BJ (cell line): ENCODE data around the gene HOXD11. TPM values are rescaled to one million over a fixed set of nuclear protein-coding genes. Genes with fewer than 3 reads are reported as not detected.

Experiments used
- CTCF ChIA-PET: fragments of 350-600 bp; formaldehyde crosslinking; extraction: SDS; loops from one replicate; lab custom pipeline; 2021; ENCODE audit warnings: antibody characterized with exemption, inconsistent platforms; lab: Yijun Ruan, JAX
- POLR2A ChIA-PET: fragments of 300-600 bp; sonication (Branson Sonifier 250); formaldehyde crosslinking; extraction: SDS; loops from one replicate; lab custom pipeline; 2021; ENCODE audit warnings: antibody characterized with exemption; lab: Charles Lee
- DNase-seq: peaks from one replicate; pipeline ENCODE4 v3.0.0-alpha.2; 2011; ENCODE audit warnings: low read depth
- H3K27me3 ChIP-seq: 2 replicates; pipeline ENCODE4 v1.6.0; 2011; ENCODE audit warnings: low read length; ENCODE audit not compliant: control insufficient read depth, insufficient read depth
- H3K36me3 ChIP-seq: 2 replicates; pipeline ENCODE4 v1.5.1; 2011; ENCODE audit warnings: low read length; ENCODE audit not compliant: control insufficient read depth, insufficient read depth
- H3K4me3 ChIP-seq: 2 replicates; pipeline ENCODE4 v1.5.1; 2011; ENCODE audit warnings: low read depth, mild to moderate bottlenecking, control low read depth, low read length
- CTCF ChIP-seq: IDR thresholded peaks from 2 replicates; pipeline ENCODE4 v1.5.1; 2011; ENCODE audit warnings: low read depth, mild to moderate bottlenecking, control low read depth, inconsistent platforms, low read length, moderate library complexity; ENCODE audit not compliant: insufficient read depth
- polyA plus RNA-seq: library from polyadenylated mRNA; depleted of rRNA; stranded (reverse); fragments of >200 nt; gene quantifications from 2 replicates; pipeline ENCODE4 v1.2.3, GENCODE V29; 2011

The HOXD11 gene
- polyA plus RNA-seq, 1 experiment: 9.9 TPM

- Histone ChIP-seq H3K4me3 (no peak overlapping the region), H3K36me3 (no peaks in the 10 kb centered on the region), H3K27me3 (peaks cover 46% of the 10 kb centered on the region)
- ChIA-PET CTCF (interaction anchor here (0.7 to 9.3 kb wide), 7 partner anchors 9 to 1016 kb away, joined by 3 to 149 read pairs (median 6); no protein-coding TSS in a partner anchor), POLR2A (no interaction called here)
- DNase-seq: no peak
- no peak for TF ChIP-seq CTCF
These were observed 24.7 kb downstream of the HOXD11 start for GRCh38 chr2:176131848-176132158.

GRCh38 chr2:176132205-176133171, 25.4 kb downstream of the HOXD11 start:
- CTCF ChIA-PET: interaction anchor here (0.7 to 9.3 kb wide), 12 partner anchors 8 to 1016 kb away, joined by 3 to 149 read pairs (median 4); no protein-coding TSS in a partner anchor
- no peak for DNase-seq
- no peaks in the 10 kb centered on the region for H3K36me3 ChIP-seq
- POLR2A ChIA-PET: no interaction called here
- H3K4me3 ChIP-seq: no peak overlapping the region
- H3K27me3 ChIP-seq: peaks cover 50% of the 10 kb centered on the region
- TF ChIP-seq CTCF: no peak

- H3K27me3 ChIP-seq: peaks cover 50% of the 10 kb centered on the region
- CTCF ChIA-PET: interaction anchor here (0.8 to 9.3 kb wide), 8 partner anchors 420 to 681 kb away, joined by 3 to 149 read pairs (median 4); no protein-coding TSS in a partner anchor
- no peak for DNase-seq
These were observed 26.3 kb downstream of the HOXD11 start for GRCh38 chr2:176133389-176133788.

GRCh38 chr2:176134035-176134434, 27.0 kb downstream of the HOXD11 start:
- ChIA-PET CTCF (interaction anchor here (1.4 to 9.3 kb wide), 4 partner anchors 419 to 680 kb away, joined by 4 to 149 read pairs (median 28); no protein-coding TSS in a partner anchor), POLR2A (no interaction called here)
- Histone ChIP-seq H3K4me3 (no peak overlapping the region), H3K27me3 (peaks cover 49% of the 10 kb centered on the region), H3K36me3 (no peaks in the 10 kb centered on the region)
- no peak for TF ChIP-seq CTCF
- no peak for DNase-seq

More at GRCh38 chr2:176133389-176133788, 26.3 kb downstream of the HOXD11 start:
- Histone ChIP-seq H3K4me3 (no peak overlapping the region), H3K36me3 (no peaks in the 10 kb centered on the region)
- TF ChIP-seq CTCF: no peak
- POLR2A ChIA-PET: no interaction called here

GRCh38 chr2:176135035-176135440, 28.0 kb downstream of the HOXD11 start:
- no peak for TF ChIP-seq CTCF
- DNase-seq: no peak
- Histone ChIP-seq H3K36me3 (no peaks in the 10 kb centered on the region), H3K4me3 (no peak overlapping the region), H3K27me3 (peaks cover 51% of the 10 kb centered on the region)
- CTCF ChIA-PET: interaction anchor here (5.2 kb wide), 1 partner anchor 418 kb away, joined by 24 read pairs; no protein-coding TSS in a partner anchor
- POLR2A ChIA-PET: no interaction called here
